ENCODE data around the gene NHLH1. TPM values are rescaled to one million over a fixed set of nuclear protein-coding genes. Genes with fewer than 3 reads are reported as not detected.
"Not testable (repeated sequence)": the region's sequence is repeated elsewhere in the genome, so short reads cannot be mapped to it uniquely, and the experiment has no call there.

The NHLH1 gene
- total RNA-seq, 1 donor from 2014 or later: 0.40 TPM

DNA sequence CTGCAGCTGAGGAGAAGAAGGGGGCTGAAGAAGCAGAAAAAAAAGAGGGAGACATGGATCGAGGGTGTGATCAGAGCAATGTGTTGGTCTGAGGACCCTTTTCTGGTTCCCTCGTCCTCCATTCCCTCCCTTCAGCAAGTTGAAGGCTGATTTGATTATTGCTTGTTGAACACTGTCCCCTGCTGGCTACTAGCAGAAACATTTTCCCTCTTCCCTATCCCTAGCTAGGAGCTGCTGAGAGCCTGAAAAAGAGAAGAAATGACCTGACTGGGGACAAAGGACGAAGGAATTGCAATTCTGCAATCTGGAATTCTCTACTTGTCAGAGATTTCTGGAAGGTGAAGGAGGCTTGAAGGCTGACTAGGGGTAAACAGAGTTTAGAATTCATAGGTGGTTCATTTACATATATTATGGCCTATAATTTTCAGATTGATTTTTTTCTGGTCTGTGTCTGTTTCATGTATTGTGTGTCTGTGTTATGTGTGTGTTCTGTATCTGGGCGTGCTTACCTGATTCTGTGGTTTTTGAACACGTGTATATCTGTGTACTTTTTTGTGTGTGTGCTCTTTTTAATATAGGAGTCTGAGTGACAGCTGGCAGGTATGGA is 9.8 kb downstream of the NHLH1 start:
- H3K36me3 Mint-ChIP-seq (ENCODE audit: low read depth): no peaks in the 10 kb centered on the region
- peak; percentile 80 for DNase-seq
- no peak overlapping the region for H3K4me3 Mint-ChIP-seq
- H3K27ac Mint-ChIP-seq: no peak overlapping the region
- no peaks in the 10 kb centered on the region for H3K9me3 Mint-ChIP-seq
- intact Hi-C loops (cut with micrococcal nuclease): loop anchor here (2.0 to 5.0 kb wide), 4 partner anchors 22 to 276 kb away; no protein-coding TSS in a partner anchor
- H3K4me1 Mint-ChIP-seq: peaks cover 13% of the 10 kb centered on the region
- peaks cover 13% of the 10 kb centered on the region for H3K27me3 Mint-ChIP-seq

DNA sequence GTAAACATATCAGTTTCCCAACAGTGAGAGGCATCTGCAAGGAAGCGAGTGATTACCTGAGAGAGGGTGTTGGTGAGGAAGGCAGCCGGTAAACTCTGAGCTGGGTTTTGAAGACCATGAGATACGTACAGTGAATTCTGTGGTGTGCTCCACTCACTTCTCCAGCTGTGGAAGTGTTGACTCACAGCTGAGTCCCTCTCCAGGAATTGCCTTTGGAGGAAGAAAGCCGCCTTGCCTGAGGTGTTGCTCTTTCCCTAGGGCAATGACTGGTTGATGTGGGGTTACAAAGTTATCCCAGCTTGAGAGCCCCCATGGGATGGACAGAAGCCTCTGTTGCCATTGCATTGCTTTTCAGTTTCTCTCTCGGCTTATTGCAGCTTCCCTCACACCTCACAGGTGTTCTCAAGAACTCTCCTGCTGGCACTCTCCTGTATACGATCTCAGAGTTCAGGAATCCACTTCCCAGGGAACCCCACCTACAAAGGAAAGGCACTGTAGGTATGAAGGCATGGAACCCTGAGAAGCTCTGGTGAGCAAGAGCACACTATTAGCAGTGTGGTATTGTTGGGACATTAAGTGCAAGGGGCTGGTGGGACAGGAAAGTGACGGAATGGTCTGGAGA is 10.8 kb downstream of the NHLH1 start:
- peaks cover 18% of the 10 kb centered on the region for H3K27me3 Mint-ChIP-seq
- intact Hi-C loops (cut with micrococcal nuclease): loop anchor here (2.0 to 5.0 kb wide), 4 partner anchors 23 to 277 kb away; no protein-coding TSS in a partner anchor
- no peaks in the 10 kb centered on the region for H3K9me3 Mint-ChIP-seq
- H3K4me3 Mint-ChIP-seq: no peak overlapping the region
- H3K36me3 Mint-ChIP-seq (ENCODE audit: low read depth): no peaks in the 10 kb centered on the region
- peaks cover 13% of the 10 kb centered on the region for H3K4me1 Mint-ChIP-seq
- DNase-seq: no peak
- H3K27ac Mint-ChIP-seq: no peak overlapping the region

DNA sequence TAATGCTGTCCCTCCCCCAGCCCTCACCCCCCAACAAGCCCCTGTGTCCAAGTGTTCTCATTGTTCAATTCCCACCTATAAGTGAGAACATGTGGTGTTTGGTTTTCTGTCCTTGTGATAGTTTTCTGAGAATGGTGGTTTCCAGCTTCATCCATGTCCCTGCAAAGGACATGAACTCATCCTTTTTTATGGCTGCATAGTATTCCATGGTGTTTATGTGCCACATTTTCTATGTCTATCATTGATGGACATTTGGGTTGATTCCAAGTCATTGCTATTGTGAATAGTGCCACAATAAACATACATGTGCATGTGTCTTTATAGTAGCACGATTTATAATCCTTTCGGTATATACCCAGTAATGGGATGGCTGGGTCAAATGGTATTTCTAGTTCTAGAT is 17.9 kb downstream of the NHLH1 start:
- H3K4me3 Mint-ChIP-seq; H3K4me1 Mint-ChIP-seq; intact Hi-C loops (cut with micrococcal nuclease); H3K36me3 Mint-ChIP-seq (ENCODE audit: low read depth); DNase-seq; H3K27ac Mint-ChIP-seq: not testable (repeated sequence)
- Mint-ChIP-seq H3K9me3 (peaks cover 16% of the 10 kb centered on the region), H3K27me3 (peaks cover 44% of the 10 kb centered on the region)

DNA sequence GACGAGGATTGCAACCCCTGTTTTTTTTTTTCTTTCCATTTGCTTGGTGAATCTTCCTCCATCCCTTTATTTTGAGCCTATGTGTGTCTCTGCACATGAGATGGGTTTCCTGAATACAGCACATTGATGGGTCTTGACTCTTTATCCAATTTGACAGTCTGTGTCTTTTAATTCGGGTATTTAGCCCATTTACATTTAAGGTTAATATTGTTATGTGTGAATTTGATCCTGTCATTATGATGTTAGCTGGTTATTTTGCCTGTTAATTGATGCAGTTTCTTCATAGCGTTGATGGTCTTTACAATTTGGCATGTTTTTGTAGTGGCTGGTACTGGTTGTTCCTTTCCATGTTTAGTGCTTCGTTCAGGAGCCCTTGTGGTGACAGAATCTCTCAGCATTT is 21.5 kb downstream of the NHLH1 start:
- H3K36me3 Mint-ChIP-seq (ENCODE audit: low read depth); H3K4me1 Mint-ChIP-seq; intact Hi-C loops (cut with micrococcal nuclease); DNase-seq; H3K4me3 Mint-ChIP-seq; H3K27ac Mint-ChIP-seq: not testable (repeated sequence)
- Mint-ChIP-seq H3K9me3 (peaks cover 16% of the 10 kb centered on the region), H3K27me3 (peaks cover 49% of the 10 kb centered on the region)

DNA sequence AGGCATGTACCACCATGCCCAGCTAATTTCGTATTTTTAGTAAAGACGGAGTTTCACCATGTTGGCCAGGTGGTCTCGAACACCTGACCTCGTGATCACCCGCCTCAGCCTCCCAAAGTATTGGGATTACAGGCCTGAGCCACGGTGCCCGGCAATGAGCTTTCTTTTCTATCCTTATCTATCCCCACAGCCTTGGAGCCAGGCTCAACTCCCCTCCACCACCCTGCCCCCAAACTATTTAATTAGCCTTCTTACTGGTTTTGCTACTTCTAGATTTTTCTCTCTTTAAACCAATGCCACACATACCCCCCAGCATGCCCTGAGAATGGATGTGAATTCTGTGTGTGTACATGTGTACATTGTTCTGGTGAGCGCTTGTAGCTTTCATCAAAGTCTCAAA is 27.8 kb downstream of the NHLH1 start:
- no peak for DNase-seq
- intact Hi-C loops (cut with micrococcal nuclease): no loop called here
- Mint-ChIP-seq H3K9me3 (no peaks in the 10 kb centered on the region), H3K27me3 (peaks cover 41% of the 10 kb centered on the region), H3K4me1 (no peaks in the 10 kb centered on the region), H3K36me3 (ENCODE audit: low read depth) (no peaks in the 10 kb centered on the region), H3K27ac (no peak overlapping the region), H3K4me3 (no peak overlapping the region)

DNA sequence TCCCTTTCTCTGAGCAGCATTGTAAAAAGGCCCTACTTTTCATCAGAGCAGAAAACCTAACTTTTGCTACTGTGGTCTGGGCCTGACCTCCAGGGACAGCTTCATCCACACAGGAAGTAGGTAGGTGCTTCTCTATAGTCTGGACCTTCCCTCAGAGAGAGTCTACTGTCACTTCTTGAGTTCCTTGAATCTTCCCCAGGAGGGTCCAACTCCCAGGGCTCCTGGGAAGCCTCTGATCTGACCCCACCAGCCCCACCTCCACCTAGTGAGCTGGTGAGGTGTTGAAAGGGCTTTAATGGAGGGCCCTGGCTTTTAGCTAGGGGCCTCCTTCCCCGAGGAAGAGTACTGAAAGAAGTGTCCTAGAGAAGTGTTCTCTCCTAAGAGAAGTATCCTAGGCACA is 30.8 kb downstream of the NHLH1 start:
- DNase-seq: no peak
- H3K4me1 Mint-ChIP-seq: no peaks in the 10 kb centered on the region
- intact Hi-C loops (cut with micrococcal nuclease): no loop called here
- H3K27ac Mint-ChIP-seq: no peak overlapping the region
- no peak overlapping the region for H3K4me3 Mint-ChIP-seq
- H3K36me3 Mint-ChIP-seq (ENCODE audit: low read depth): no peaks in the 10 kb centered on the region
- H3K27me3 Mint-ChIP-seq: peaks cover 47% of the 10 kb centered on the region
- H3K9me3 Mint-ChIP-seq: no peaks in the 10 kb centered on the region

DNA sequence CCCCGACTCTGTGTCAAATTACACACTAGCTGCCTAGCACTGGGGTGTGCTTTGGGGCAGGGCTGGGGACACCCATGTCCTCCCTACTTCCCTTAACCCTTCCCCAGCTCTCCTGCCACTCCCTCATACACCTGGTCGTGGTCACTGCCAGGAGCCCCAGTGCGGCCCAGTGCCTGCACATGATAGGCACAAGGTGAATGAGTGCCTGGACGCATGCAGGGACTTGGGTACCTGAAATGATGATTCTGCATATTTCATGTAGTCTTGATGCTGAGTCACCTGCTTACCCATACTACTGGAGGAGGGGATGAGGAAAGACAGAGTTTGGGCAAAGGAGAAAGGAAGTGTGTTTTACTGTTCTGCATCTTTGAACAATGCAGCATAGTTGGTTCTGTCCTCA is 32.0 kb downstream of the NHLH1 start:
- peaks cover 54% of the 10 kb centered on the region for H3K27me3 Mint-ChIP-seq
- no peaks in the 10 kb centered on the region for H3K36me3 Mint-ChIP-seq (ENCODE audit: low read depth)
- no peak for DNase-seq
- H3K4me3 Mint-ChIP-seq: no peak overlapping the region
- no peaks in the 10 kb centered on the region for H3K4me1 Mint-ChIP-seq
- no peaks in the 10 kb centered on the region for H3K9me3 Mint-ChIP-seq
- H3K27ac Mint-ChIP-seq: no peak overlapping the region
- intact Hi-C loops (cut with micrococcal nuclease): no loop called here

DNA sequence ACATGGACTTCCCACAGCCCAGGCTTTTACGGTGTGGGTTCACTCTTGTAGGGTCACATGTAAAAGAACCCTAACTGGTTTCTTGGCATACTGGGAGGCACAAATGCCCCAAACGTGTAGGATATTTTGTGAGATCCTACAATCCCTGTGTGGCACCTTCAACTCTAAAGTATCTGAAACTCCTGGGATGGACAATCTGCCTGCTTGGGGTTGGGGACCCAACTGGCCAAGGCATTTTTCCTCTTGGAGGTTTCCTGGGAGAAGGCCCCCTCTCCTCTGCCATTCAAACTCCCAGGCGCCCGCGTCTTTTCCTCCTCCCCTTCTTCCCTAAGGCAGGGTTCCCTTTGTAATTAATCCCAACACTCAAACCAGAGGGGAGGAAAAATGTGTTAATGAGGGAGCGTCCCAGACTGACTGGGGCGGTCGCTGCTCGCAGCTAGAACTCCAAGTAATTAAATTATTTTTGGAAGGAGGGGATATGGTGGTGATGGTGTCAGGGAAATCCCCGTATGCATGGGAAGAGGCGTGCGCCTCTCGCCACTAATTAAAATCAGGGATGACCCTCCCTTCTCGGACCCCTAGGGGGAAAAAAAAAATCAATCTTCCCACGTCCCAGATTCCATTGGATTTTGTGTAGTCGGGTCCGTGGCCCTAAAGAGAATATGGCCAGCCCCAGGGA is 32.8 kb downstream of the NHLH1 start:
- Mint-ChIP-seq H3K27me3 (peaks cover 57% of the 10 kb centered on the region), H3K4me1 (no peaks in the 10 kb centered on the region), H3K27ac (no peak overlapping the region), H3K9me3 (no peaks in the 10 kb centered on the region), H3K36me3 (ENCODE audit: low read depth) (no peaks in the 10 kb centered on the region), H3K4me3 (peak overlapping the region; percentile 20)
- intact Hi-C loops (cut with micrococcal nuclease): no loop called here
- no peak for DNase-seq

DNA sequence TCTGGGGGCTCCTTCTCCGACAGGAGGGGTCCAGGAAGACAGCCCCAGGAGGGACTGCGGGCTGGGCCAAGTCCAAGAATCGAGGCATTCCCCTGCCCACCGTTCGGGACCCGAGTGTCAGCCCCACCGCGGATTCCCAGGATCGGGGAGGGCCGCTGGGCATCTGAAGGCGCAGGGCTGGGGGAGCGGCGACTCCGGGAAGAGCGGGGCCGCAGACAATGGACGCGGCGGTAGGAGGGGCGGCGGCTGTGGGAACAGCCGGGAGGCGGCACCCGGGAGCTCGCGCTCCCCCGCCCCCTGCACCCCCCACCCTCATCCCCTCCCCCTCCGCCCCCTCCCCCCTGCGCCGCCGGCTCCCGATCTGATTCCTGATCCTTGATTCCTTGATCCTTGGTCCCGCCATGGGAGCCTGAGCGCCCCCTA is 33.4 kb downstream of the NHLH1 start, which contains the start of gene VANGL2:
Gene VANGL2, plus strand, starts transcription at position 342 of the 423 bp plus-strand sequence. CDS start 15,274 bp downstream, outside the sequence.
- Mint-ChIP-seq H3K9me3 (no peaks in the 10 kb centered on the region), H3K36me3 (ENCODE audit: low read depth) (no peaks in the 10 kb centered on the region), H3K27ac (no peak within 1 kb of the TSS), H3K27me3 (peaks cover 54% of the 10 kb centered on the region), H3K4me3 (peak within 1 kb of the TSS; percentile 42), H3K4me1 (no peaks in the 10 kb centered on the region)
- peak; percentile 85 for DNase-seq
- intact Hi-C loops (cut with micrococcal nuclease): no loop called here

DNA sequence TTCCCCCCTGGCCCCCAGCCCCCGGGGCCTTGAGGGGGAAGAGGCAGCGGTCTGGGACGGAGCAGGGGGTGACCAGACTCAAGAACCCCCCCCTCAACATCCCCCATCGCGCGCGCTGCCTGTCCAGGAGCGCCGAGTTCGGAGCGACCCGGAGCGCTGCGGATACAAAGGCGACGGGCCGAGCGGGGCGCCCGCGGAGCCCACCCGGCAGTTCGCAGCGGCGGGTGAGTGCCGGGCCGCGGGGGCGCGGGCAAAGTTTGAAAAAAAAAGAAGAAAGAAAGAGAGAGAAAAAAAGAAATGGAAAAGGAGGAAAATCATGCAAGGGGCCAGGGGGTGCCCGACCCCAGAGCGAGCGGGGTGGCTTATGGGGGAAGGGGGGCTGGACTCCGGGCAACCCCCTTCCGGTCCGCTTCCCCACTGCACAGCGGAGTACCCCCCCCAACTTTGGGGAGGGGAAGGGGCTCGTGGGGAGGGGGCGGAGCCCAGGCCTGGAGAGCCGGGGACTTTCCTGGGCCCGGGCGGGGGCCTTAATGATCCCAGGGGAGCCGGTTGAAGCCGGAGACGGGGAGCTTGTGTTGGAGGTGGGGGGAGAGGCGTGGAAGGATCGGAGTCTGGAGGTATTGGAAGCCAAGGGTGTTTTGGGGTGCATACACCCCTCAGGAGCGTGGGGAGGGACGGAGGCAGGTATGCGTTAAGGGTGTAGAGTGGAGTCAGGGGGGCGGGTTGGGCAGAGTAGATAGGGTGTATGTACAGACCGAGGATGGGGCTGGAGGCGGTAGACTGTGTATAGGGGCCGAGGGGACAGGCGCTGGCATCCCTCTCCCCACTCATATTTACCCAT is 34.0 kb downstream of the NHLH1 start:
- H3K4me3 Mint-ChIP-seq: peak overlapping the region; percentile 42
- no peak overlapping the region for H3K27ac Mint-ChIP-seq
- intact Hi-C loops (cut with micrococcal nuclease): no loop called here
- no peaks in the 10 kb centered on the region for H3K9me3 Mint-ChIP-seq
- no peaks in the 10 kb centered on the region for H3K4me1 Mint-ChIP-seq
- no peaks in the 10 kb centered on the region for H3K36me3 Mint-ChIP-seq (ENCODE audit: low read depth)
- H3K27me3 Mint-ChIP-seq: peaks cover 48% of the 10 kb centered on the region
- DNase-seq: no peak

DNA sequence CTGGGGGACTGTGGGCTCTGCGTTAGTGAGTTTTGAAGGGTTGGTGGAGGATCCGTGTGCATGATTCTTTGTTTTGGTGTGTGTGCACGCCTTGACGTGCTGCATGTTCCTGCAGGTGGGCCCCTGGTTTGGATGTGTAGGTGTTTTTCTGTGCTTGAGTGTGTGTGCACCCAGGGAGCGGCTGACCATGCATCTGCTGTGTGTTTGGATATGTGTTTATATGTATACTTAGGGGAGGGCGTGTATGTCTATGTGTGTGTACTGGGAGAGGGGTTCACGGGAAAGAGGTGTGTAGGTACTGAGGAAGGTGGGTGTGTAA is 34.6 kb downstream of the NHLH1 start:
- Mint-ChIP-seq H3K4me1 (no peaks in the 10 kb centered on the region), H3K36me3 (ENCODE audit: low read depth) (no peaks in the 10 kb centered on the region), H3K27ac (no peak overlapping the region), H3K9me3 (no peaks in the 10 kb centered on the region), H3K27me3 (peaks cover 44% of the 10 kb centered on the region), H3K4me3 (peak overlapping the region; percentile 42)
- intact Hi-C loops (cut with micrococcal nuclease): no loop called here
- no peak for DNase-seq

DNA sequence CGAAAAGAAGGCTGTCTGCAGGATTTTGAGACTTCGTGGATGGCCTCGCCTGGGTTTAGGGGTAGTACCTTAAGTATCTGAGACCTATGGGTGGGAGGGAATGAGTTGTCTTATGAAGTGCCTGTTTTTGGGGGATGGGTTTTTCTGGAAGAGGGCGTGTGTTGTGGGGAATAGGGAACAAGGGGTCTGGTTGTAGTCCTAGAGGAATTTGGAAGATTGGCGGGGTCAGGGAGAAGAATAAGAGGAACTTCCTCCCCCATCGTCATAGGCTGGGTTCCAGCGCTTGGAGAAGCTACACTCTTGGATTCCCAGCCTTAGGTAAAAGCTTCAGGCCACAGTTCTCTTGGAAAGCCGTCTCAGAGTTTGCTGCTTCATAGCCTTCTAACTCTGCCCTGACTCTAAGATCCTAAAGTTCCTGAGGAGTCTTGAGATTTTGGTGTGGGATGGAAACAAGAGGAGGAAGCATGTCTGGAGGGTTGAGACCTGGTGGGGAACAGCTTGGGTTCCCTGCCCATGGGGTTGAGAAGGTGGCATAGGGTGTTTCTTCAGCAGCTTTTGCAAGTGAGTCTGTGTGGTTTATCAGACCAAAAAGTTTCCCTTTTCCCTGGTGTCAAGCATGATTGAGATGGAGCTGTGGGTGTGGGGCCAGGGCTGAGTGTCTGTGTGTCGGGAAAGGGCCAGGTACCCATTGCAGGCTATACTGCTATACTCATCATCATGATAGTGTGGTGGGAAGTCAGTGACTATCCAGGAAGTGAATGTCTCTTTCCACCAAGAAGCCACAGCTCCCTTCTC is 35.3 kb downstream of the NHLH1 start:
- intact Hi-C loops (cut with micrococcal nuclease): no loop called here
- no peak for DNase-seq
- H3K4me3 Mint-ChIP-seq: no peak overlapping the region

DNA sequence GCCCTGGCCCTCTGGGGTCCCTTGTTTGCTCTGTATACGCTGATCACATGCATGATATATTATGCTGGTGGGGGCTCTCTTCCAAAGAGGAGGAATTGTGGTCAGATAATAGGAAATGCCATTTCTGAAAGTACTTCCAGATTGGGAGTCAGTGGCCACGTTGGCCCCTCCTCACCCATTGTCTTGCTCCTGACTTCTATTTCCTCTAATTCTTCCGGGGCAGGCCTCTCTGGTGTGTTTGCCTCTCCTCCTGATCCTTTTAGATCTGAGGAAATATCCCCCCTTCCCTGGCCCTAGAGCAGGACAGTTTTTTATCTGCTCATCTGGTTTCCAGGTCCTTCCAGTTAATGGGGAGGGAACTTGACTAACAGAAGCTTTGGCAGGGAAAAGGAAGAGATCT is 36.4 kb downstream of the NHLH1 start:
- Mint-ChIP-seq H3K27ac (no peak overlapping the region), H3K27me3 (peaks cover 39% of the 10 kb centered on the region), H3K9me3 (no peaks in the 10 kb centered on the region), H3K4me1 (no peaks in the 10 kb centered on the region), H3K36me3 (ENCODE audit: low read depth) (no peaks in the 10 kb centered on the region), H3K4me3 (no peak overlapping the region)
- DNase-seq: no peak
- intact Hi-C loops (cut with micrococcal nuclease): no loop called here

More for the DNA sequence above, 35.3 kb downstream of the NHLH1 start:
- Mint-ChIP-seq H3K4me1 (no peaks in the 10 kb centered on the region), H3K9me3 (no peaks in the 10 kb centered on the region), H3K36me3 (ENCODE audit: low read depth) (no peaks in the 10 kb centered on the region), H3K27ac (no peak overlapping the region), H3K27me3 (peaks cover 40% of the 10 kb centered on the region)
